T-helper 9 cell (primary cell): ENCODE data around the gene CYP4F12.

Experiments used
- DNase-seq: peaks from one replicate; pipeline ENCODE4 v3.0.0-alpha.2; 2020

The CYP4F12 gene

GRCh38 chr19:15717809-15718208, 44.9 kb downstream of the CYP4F12 start:
- DNase-seq: no peak

GRCh38 chr19:15721268-15721667, 48.4 kb downstream of the CYP4F12 start:
- no peak for DNase-seq

- no peak for DNase-seq
Measured at GRCh38 chr19:15722956-15723355, 50.1 kb downstream of the CYP4F12 start.

GRCh38 chr19:15727724-15728123, 54.8 kb downstream of the CYP4F12 start, which contains the start of gene OR10H2:
TSS of gene OR10H2 (plus strand) at chr19:15728024. CDS start at chr19:15728044, 20 bp downstream.
- no peak for DNase-seq

- no peak for DNase-seq
Measured at GRCh38 chr19:15730538-15730937, 57.7 kb downstream of the CYP4F12 start.

GRCh38 chr19:15732388-15732787, 59.5 kb downstream of the CYP4F12 start:
- DNase-seq: no peak

- DNase-seq: no peak
Measured at GRCh38 chr19:15733895-15734294, 61.0 kb downstream of the CYP4F12 start.

GRCh38 chr19:15737722-15738121, 64.8 kb downstream of the CYP4F12 start, which contains the start of gene OR10H3:
TSS of gene OR10H3 (plus strand) at chr19:15737985. CDS start at chr19:15741393, 3,408 bp downstream.
- DNase-seq: no peak

- no peak for DNase-seq
Measured at GRCh38 chr19:15740785-15741184, 67.9 kb downstream of the CYP4F12 start.
